Stimulated activated CD8-positive, alpha-beta memory T cell treated with anti-CD3 and anti-CD28 coated beads, Interleukin-4, amount 100 ng/mL, for 48 hours (primary cell): ENCODE results near the gene ODF2.
"Not testable (repeated sequence)": the region's sequence is repeated elsewhere in the genome, so short reads cannot be mapped to it uniquely, and the experiment has no call there.

Experiments used
- DNase-seq: peaks from one replicate; pipeline ENCODE4 v3.0.0-alpha.2; 2020

The ODF2 gene

GRCh38 chr9:128424268-128424780 lies 31.5 kb upstream of the ODF2 start:
- no peak for DNase-seq

GRCh38 chr9:128428644-128429512 lies 26.9 kb upstream of the ODF2 start:
- DNase-seq, result no peak

- no peak for DNase-seq
Observed at GRCh38 chr9:128429513-128430086, 26.2 kb upstream of the ODF2 start.

GRCh38 chr9:128431207-128431606 lies 24.6 kb upstream of the ODF2 start:
- DNase-seq, result no peak

GRCh38 chr9:128434340-128434739 lies 21.5 kb upstream of the ODF2 start:
- DNase-seq, result no peak

- DNase-seq, result no peak
Observed at GRCh38 chr9:128435611-128436010, 20.2 kb upstream of the ODF2 start.

GRCh38 chr9:128438343-128439109 lies 17.3 kb upstream of the ODF2 start:
- peak; percentile 97 for DNase-seq

GRCh38 chr9:128439273-128439672 lies 16.5 kb upstream of the ODF2 start:
- DNase-seq, result no peak

GRCh38 chr9:128442150-128442549 lies 13.7 kb upstream of the ODF2 start:
- DNase-seq, result no peak

- DNase-seq, result not testable (repeated sequence)
Observed at GRCh38 chr9:128446505-128446904, 9.3 kb upstream of the ODF2 start.

GRCh38 chr9:128448746-128449145 lies 7.1 kb upstream of the ODF2 start:
- DNase-seq, result no peak

GRCh38 chr9:128454991-128455390 lies 815 bp upstream of the ODF2 start:
- DNase-seq, result no peak

- DNase-seq, result peak; percentile 81
Observed at GRCh38 chr9:128456613-128457061, 831 bp downstream of the ODF2 start.

GRCh38 chr9:128457207-128457606 lies 1.4 kb downstream of the ODF2 start:
- no peak for DNase-seq

- DNase-seq, result no peak
Observed at GRCh38 chr9:128459011-128459410, 3.2 kb downstream of the ODF2 start.

- no peak for DNase-seq
Observed at GRCh38 chr9:128469070-128469469, 13.3 kb downstream of the ODF2 start.

GRCh38 chr9:128470560-128470959 lies 14.8 kb downstream of the ODF2 start:
- DNase-seq, result peak; percentile 28

GRCh38 chr9:128473104-128473503 lies 17.3 kb downstream of the ODF2 start:
- DNase-seq, result no peak

GRCh38 chr9:128475867-128476266 lies 20.1 kb downstream of the ODF2 start:
- DNase-seq, result no peak

GRCh38 chr9:128479262-128479661 lies 23.5 kb downstream of the ODF2 start:
- DNase-seq, result no peak

- DNase-seq, result no peak
Observed at GRCh38 chr9:128481561-128481960, 25.8 kb downstream of the ODF2 start.

GRCh38 chr9:128482186-128482585 lies 26.4 kb downstream of the ODF2 start:
- DNase-seq, result no peak

- DNase-seq, result no peak
Observed at GRCh38 chr9:128484686-128485413, 29.0 kb downstream of the ODF2 start.
